ENCODE results near the gene GPBP1. TPM values are rescaled to one million over a fixed set of nuclear protein-coding genes. Genes with fewer than 3 reads are reported as not detected.

GPBP1 gene
- total and polyA plus RNA-seq, 4 donors, result 42.6 to 159 (median 49.4) TPM

DNA sequence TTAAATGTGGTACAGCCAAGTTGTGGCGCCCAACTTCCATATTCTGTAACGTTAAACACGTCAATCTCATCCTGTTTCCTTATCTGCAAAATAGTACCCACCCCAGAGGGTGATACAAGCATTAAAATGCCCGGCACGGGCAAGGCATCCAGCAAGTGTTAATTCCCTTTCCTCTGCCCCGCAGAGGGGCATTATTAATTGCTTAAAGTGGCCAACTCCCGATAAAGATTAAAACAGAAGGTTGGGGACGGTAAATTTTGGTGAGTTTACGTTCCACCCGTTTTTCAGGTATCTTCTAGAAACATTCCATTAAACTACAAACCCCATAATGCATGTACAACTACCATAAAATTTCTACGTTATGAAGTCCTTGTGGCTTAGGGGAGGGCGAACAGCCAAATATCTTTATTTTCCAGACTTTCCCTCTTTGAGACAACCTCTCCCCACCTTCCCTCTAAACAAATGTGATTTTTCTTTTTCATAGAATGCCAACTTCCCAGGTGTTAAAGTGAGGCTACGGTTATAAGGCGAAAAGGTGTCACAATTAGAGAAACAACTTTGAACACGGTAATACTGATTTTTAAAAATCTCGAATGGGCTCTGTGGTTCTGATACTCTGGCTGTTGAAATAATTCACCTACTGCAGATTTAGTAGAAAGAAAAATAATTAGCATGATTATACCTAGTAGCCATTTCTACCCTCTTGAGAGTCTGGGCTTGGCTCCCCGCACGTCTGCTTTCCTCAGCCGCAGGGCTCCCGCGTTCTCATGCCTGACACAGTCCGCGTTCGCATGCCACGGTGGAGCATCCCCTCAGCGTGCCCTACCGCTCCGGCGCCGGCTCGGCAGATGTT, 1.2 kb upstream of the GPBP1 start:
- Histone ChIP-seq H3K27ac (ENCODE audit: low read depth in 1 of 2, low read length in 1 of 2) (peak overlapping the region; percentile 90 to 96), H3K36me3 (ENCODE audit: control insufficient read depth in 4 of 4, insufficient read depth in 4 of 4, low read length in 4 of 4) (no peaks in the 10 kb centered on the region), H3K9me3 (ENCODE audit: control insufficient read depth in 4 of 4, insufficient read depth in 3 of 4, low read length in 3 of 4) (no peaks in the 10 kb centered on the region), H3K4me1 (ENCODE audit: control insufficient read depth in 5 of 5, insufficient read depth in 5 of 5, low read length in 5 of 5) (peaks cover 0 to 37% (median 3%) of the 10 kb centered on the region in 5 donors), H3K27me3 (ENCODE audit: control insufficient read depth in 3 of 3, insufficient read depth in 3 of 3, low read length in 2 of 3) (no peaks in the 10 kb centered on the region), H3K4me3 (peak overlapping the region; percentile 43), H3K9ac (ENCODE audit: insufficient read depth in 1 of 2, low read length in 2 of 2) (peak overlapping the region; percentile 64 to 96)
- ATAC-seq (ENCODE audit: insufficient read depth, low FRiP score) (no peak), DNase-seq (peak; percentile 18 to 65 (median 54))
- TF ChIP-seq, protein P1, sequence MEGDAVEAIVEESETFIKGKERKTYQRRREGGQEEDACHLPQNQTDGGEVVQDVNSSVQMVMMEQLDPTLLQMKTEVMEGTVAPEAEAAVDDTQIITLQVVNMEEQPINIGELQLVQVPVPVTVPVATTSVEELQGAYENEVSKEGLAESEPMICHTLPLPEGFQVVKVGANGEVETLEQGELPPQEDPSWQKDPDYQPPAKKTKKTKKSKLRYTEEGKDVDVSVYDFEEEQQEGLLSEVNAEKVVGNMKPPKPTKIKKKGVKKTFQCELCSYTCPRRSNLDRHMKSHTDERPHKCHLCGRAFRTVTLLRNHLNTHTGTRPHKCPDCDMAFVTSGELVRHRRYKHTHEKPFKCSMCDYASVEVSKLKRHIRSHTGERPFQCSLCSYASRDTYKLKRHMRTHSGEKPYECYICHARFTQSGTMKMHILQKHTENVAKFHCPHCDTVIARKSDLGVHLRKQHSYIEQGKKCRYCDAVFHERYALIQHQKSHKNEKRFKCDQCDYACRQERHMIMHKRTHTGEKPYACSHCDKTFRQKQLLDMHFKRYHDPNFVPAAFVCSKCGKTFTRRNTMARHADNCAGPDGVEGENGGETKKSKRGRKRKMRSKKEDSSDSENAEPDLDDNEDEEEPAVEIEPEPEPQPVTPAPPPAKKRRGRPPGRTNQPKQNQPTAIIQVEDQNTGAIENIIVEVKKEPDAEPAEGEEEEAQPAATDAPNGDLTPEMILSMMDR (IDR thresholded peaks at IDR 0.05; ENCODE audit: control extremely low read depth, extremely low read depth), result no peak
- 0% methylated on average over 31 of the region's 31 CpGs for WGBS, 2 donors

DNA sequence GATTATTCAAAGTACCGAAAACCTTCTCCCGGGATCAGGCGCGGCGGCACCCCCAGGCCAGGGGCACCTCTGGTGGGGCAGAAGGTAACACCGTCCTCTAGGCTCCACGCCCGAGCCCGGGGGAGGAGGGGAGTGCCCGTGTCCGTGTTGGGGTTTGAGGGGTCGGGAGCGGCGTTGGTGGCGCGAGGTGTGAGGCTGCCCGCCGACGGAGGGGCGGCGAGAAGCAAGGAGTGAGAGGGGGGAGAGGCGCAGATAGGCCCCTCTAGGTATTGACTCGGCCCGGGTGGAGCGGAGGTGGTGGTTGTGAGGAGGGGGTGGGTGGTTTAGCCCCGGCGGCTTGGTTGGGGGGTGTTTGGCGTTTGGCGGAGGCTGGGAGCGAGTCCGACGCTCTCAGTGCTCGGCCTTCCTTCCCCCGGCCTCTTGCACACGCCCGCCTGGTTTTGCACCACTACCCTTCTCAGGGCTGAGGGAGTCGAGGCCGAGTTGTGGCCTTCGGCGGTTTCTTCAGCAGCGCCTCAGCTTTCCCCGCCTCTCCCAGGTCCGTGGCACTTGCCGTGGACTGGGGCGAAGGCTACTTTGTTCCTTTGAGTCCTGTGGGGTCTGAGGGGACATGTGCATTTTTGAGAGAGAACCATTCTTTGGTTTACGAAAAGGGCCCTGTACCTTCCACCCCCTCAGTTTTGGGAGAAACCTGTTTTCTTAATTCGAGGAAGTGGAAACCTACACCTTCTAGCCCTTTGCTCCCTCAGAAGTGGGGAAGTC, 450 bp downstream of the GPBP1 start:
- DNase-seq (peak; percentile 51 to 59 (median 53)), ATAC-seq (ENCODE audit: insufficient read depth, low FRiP score) (no peak)
- no peaks in the 10 kb centered on the region for H3K9me3 ChIP-seq (ENCODE audit: control insufficient read depth in 4 of 4, insufficient read depth in 3 of 4, low read length in 3 of 4)
- H3K9ac ChIP-seq (ENCODE audit: insufficient read depth in 1 of 2, low read length in 2 of 2), result peak overlapping the region; percentile 97 to 99
- H3K27me3 ChIP-seq (ENCODE audit: control insufficient read depth in 3 of 3, insufficient read depth in 3 of 3, low read length in 2 of 3), result no peaks in the 10 kb centered on the region
- H3K4me1 ChIP-seq (ENCODE audit: control insufficient read depth in 5 of 5, insufficient read depth in 5 of 5, low read length in 5 of 5), result peaks cover 5 to 52% (median 8%) of the 10 kb centered on the region in 5 donors
- WGBS, 2 donors, result 0 to 1% methylated on average over 40 to 47 of the region's 47 CpGs
- no peaks in the 10 kb centered on the region for H3K36me3 ChIP-seq (ENCODE audit: control insufficient read depth in 4 of 4, insufficient read depth in 4 of 4, low read length in 4 of 4)
- peak overlapping the region; percentile 88 for H3K4me3 ChIP-seq
- TF ChIP-seq, protein P1 (IDR thresholded peaks at IDR 0.05; ENCODE audit: control extremely low read depth, extremely low read depth), result no peak
- peak overlapping the region; percentile 95 to 96 for H3K27ac ChIP-seq (ENCODE audit: low read depth in 1 of 2, low read length in 1 of 2)

DNA sequence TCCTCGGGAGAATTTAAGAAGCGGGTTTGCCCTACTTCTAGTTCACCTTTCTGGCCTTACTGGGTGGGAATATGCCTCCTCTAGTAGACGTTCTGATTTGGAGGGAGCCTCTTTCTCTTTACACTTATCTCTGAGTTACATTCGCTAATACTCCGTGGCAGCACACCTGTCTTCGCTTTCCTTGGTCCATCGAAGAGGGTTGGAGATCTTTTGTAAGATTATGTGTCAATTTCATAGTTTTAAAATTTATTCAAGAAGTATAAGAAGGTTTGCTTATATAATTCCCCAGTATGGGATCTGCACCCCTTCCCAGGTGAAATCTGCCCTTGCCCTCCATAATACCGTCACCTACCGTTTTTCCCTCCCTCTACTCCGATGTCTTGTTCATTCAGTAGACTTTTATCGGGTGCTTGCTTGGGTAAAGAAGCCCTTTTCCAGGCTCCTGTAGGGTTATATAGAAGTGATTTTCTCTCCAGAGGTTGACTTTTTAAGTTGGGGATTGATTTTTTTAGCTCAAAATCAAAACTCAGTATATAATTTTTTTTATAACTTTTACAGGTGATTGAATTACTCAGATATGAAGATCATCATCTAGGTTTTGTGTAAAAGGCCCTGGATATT, 1.1 kb downstream of the GPBP1 start:
- ATAC-seq (ENCODE audit: insufficient read depth, low FRiP score) (no peak), DNase-seq (no peak)
- H3K9ac ChIP-seq (ENCODE audit: insufficient read depth in 1 of 2, low read length in 2 of 2), result peak overlapping the region; percentile 97 to 99
- no peaks in the 10 kb centered on the region for H3K9me3 ChIP-seq (ENCODE audit: control insufficient read depth in 4 of 4, insufficient read depth in 3 of 4, low read length in 3 of 4)
- TF ChIP-seq, protein P1 (IDR thresholded peaks at IDR 0.05; ENCODE audit: control extremely low read depth, extremely low read depth), result no peak
- WGBS, 2 donors, result 0 to 1% methylated on average over 11 of the region's 11 CpGs
- H3K27me3 ChIP-seq (ENCODE audit: control insufficient read depth in 3 of 3, insufficient read depth in 3 of 3, low read length in 2 of 3), result no peaks in the 10 kb centered on the region
- H3K4me1 ChIP-seq (ENCODE audit: control insufficient read depth in 5 of 5, insufficient read depth in 5 of 5, low read length in 5 of 5), result peaks cover 9 to 59% (median 15%) of the 10 kb centered on the region in 5 donors
- peak overlapping the region; percentile 88 for H3K4me3 ChIP-seq
- peak overlapping the region; percentile 95 to 96 for H3K27ac ChIP-seq (ENCODE audit: low read depth in 1 of 2, low read length in 1 of 2)
- no peaks in the 10 kb centered on the region for H3K36me3 ChIP-seq (ENCODE audit: control insufficient read depth in 4 of 4, insufficient read depth in 4 of 4, low read length in 4 of 4)
